WTC11 (cell line): ENCODE measurements around the gene GABRP. TPM values are rescaled to one million over a fixed set of nuclear protein-coding genes. Genes with fewer than 3 reads are reported as not detected.

Source experiments
- ATAC-seq: fragments of 200-7000 bp; cut with Tn5 transposase; 2 replicates; pipeline ENCODE4 v1.10.0; 2021; ENCODE audit warnings: mild to moderate bottlenecking, moderate library complexity
- CTCF ChIA-PET: fragments of 300-600 bp; sonication (Branson Sonifier 250); formaldehyde crosslinking; loops from one replicate; lab custom pipeline; 2021; ENCODE audit warnings: antibody characterized with exemption; lab: Charles Lee
- POLR2A ChIA-PET: fragments of 350-600 bp; sonication (Branson Sonifier 250); formaldehyde crosslinking; loops from one replicate; lab custom pipeline; 2021; ENCODE audit warnings: antibody characterized with exemption; lab: Charles Lee
- DNase-seq: peaks from one replicate; pipeline ENCODE4 v3.0.0; 2021; ENCODE audit warnings: low spot score
- H3K27ac Mint-ChIP-seq: 2 replicates; pipeline ENCODE4 v1.8.0; 2021; ENCODE audit warnings: mixed read lengths
- H3K27me3 Mint-ChIP-seq: 2 replicates; pipeline ENCODE4 v1.8.0; 2021; ENCODE audit warnings: low read depth, mild to moderate bottlenecking, moderate library complexity, mixed read lengths
- H3K36me3 Mint-ChIP-seq: 2 replicates; pipeline ENCODE4 v1.8.0; 2021; ENCODE audit warnings: mixed read lengths
- H3K4me1 Mint-ChIP-seq: 2 replicates; pipeline ENCODE4 v1.8.0; 2022; ENCODE audit warnings: mixed read lengths
- H3K4me3 Mint-ChIP-seq: 2 replicates; pipeline ENCODE4 v1.8.0; 2021; ENCODE audit warnings: mild to moderate bottlenecking, moderate library complexity, mixed read lengths
- H3K9me3 Mint-ChIP-seq: 2 replicates; pipeline ENCODE4 v1.8.0; 2021; ENCODE audit warnings: mixed read lengths
- CDX4 ChIP-seq: fragments of 250-450 bp; sonication (Bioruptor Pico); IDR thresholded peaks from 2 replicates; pipeline ENCODE4 v1.9.0; 2021; ENCODE audit warnings: moderate library complexity, mild to moderate bottlenecking, inconsistent platforms, borderline replicate concordance
- CTCF ChIP-seq: fragments of 200-600 bp; IDR thresholded peaks from 2 replicates; pipeline ENCODE4 v1.8.0; 2022; ENCODE audit warnings: antibody characterized with exemption
- E2F1 ChIP-seq: sonication (generic); formaldehyde crosslinking; IDR thresholded peaks from 2 replicates; pipeline ENCODE4 v1.8.0; 2022; ENCODE audit warnings: mild to moderate bottlenecking, missing genetic modification reagents
- ELF4 ChIP-seq: sonication (generic); formaldehyde crosslinking; IDR thresholded peaks from 2 replicates; pipeline ENCODE4 v1.8.1; 2022; ENCODE audit warnings: low read depth, mild to moderate bottlenecking, moderate library complexity, missing genetic modification reagents
- FOXJ3 ChIP-seq: sonication (generic); formaldehyde crosslinking; IDR thresholded peaks from 2 replicates; pipeline ENCODE4 v1.9.0; 2021; ENCODE audit warnings: missing genetic modification reagents, mild to moderate bottlenecking, borderline replicate concordance
- NR3C1 ChIP-seq: sonication (generic); formaldehyde crosslinking; conservative IDR thresholded peaks from 2 replicates; pipeline ENCODE4 v1.8.1; 2023; ENCODE audit warnings: low read depth, mild to moderate bottlenecking, missing genetic modification reagents
- OVOL2 ChIP-seq: fragments of 250-450 bp; sonication (Bioruptor Pico); IDR thresholded peaks from 2 replicates; pipeline ENCODE4 v1.9.0; 2021; ENCODE audit warnings: mild to moderate bottlenecking, borderline replicate concordance
- PRRX2 ChIP-seq: fragments of 250-450 bp; sonication (Bioruptor Pico); IDR thresholded peaks from 2 replicates; pipeline ENCODE4 v1.8.0; 2021; ENCODE audit warnings: mild to moderate bottlenecking
- SMAD3 ChIP-seq: sonication (generic); formaldehyde crosslinking; IDR thresholded peaks from 2 replicates; pipeline ENCODE4 v1.8.0; 2022; ENCODE audit warnings: missing genetic modification reagents, mild to moderate bottlenecking, borderline replicate concordance
- SMAD4 ChIP-seq: sonication (generic); formaldehyde crosslinking; IDR thresholded peaks from 2 replicates; pipeline ENCODE4 v1.8.0; 2022; ENCODE audit warnings: mild to moderate bottlenecking, missing genetic modification reagents
- STAT6 ChIP-seq: sonication (generic); formaldehyde crosslinking; conservative IDR thresholded peaks from 2 replicates; pipeline ENCODE4 v1.8.1; 2023; ENCODE audit warnings: mild to moderate bottlenecking, low read depth, missing genetic modification reagents, moderate library complexity
- TCF7 ChIP-seq: sonication (generic); formaldehyde crosslinking; IDR thresholded peaks from 2 replicates; pipeline ENCODE4 v1.8.0; 2022; ENCODE audit warnings: mild to moderate bottlenecking, low read depth, missing genetic modification reagents, moderate library complexity
- ZNF219 ChIP-seq: sonication (generic); formaldehyde crosslinking; IDR thresholded peaks from 2 replicates; pipeline ENCODE4 v1.8.0; 2023; ENCODE audit warnings: missing genetic modification reagents, mild to moderate bottlenecking, borderline replicate concordance
- total RNA-seq: library from RNA; stranded (reverse); gene quantifications from 3 replicates; pipeline ENCODE4 v1.2.3, GENCODE V29; 2021
- TF ChIP-seq, protein P1 (sequence below): sonication (generic); formaldehyde crosslinking; IDR thresholded peaks from 2 replicates; pipeline ENCODE4 v1.8.1; 2023; ENCODE audit warnings: mild to moderate bottlenecking, missing genetic modification reagents
- TF ChIP-seq, protein P2 (sequence below): sonication (generic); formaldehyde crosslinking; IDR thresholded peaks from 2 replicates; pipeline ENCODE4 v1.8.1; 2023; ENCODE audit warnings: mild to moderate bottlenecking, missing genetic modification reagents
- TF ChIP-seq, protein P3 (sequence below): sonication (generic); formaldehyde crosslinking; IDR thresholded peaks from 2 replicates; pipeline ENCODE4 v1.8.1; 2023; ENCODE audit warnings: mild to moderate bottlenecking, missing genetic modification reagents, borderline replicate concordance
- TF ChIP-seq, protein P4 (sequence below): sonication (generic); formaldehyde crosslinking; IDR thresholded peaks from 2 replicates; pipeline ENCODE4 v1.8.1; 2022; ENCODE audit warnings: mild to moderate bottlenecking, moderate library complexity, missing genetic modification reagents

GABRP gene
- total RNA-seq, 1 experiment from 2014 or later = 4.8 TPM

- DNase-seq (no peak), ATAC-seq (no peak)
- no peak overlapping the region for H3K27ac Mint-ChIP-seq
- ChIA-PET CTCF (interaction anchor here (1.2 kb wide), 1 partner anchor 10 kb away, joined by 4 read pairs; no protein-coding TSS in a partner anchor), POLR2A (no interaction called here)
- TF ChIP-seq SMAD4 (CRISPR knock-in tag) (no peak), NR3C1 (CRISPR knock-in tag) (no peak), CTCF (no peak), FOXJ3 (no peak), PRRX2 (CRISPR knock-in tag) (no peak), TCF7 (no peak), E2F1 (CRISPR knock-in tag) (no peak), CDX4 (CRISPR knock-in tag) (no peak), ELF4 (CRISPR knock-in tag) (no peak), ZNF219 (no peak), STAT6 (CRISPR knock-in tag) (no peak), OVOL2 (CRISPR knock-in tag) (no peak), SMAD3 (CRISPR knock-in tag) (no peak)
- TF ChIP-seq, protein P1, sequence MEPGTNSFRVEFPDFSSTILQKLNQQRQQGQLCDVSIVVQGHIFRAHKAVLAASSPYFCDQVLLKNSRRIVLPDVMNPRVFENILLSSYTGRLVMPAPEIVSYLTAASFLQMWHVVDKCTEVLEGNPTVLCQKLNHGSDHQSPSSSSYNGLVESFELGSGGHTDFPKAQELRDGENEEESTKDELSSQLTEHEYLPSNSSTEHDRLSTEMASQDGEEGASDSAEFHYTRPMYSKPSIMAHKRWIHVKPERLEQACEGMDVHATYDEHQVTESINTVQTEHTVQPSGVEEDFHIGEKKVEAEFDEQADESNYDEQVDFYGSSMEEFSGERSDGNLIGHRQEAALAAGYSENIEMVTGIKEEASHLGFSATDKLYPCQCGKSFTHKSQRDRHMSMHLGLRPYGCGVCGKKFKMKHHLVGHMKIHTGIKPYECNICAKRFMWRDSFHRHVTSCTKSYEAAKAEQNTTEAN = no peak
- TF ChIP-seq, protein P2, sequence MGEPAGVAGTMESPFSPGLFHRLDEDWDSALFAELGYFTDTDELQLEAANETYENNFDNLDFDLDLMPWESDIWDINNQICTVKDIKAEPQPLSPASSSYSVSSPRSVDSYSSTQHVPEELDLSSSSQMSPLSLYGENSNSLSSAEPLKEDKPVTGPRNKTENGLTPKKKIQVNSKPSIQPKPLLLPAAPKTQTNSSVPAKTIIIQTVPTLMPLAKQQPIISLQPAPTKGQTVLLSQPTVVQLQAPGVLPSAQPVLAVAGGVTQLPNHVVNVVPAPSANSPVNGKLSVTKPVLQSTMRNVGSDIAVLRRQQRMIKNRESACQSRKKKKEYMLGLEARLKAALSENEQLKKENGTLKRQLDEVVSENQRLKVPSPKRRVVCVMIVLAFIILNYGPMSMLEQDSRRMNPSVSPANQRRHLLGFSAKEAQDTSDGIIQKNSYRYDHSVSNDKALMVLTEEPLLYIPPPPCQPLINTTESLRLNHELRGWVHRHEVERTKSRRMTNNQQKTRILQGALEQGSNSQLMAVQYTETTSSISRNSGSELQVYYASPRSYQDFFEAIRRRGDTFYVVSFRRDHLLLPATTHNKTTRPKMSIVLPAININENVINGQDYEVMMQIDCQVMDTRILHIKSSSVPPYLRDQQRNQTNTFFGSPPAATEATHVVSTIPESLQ (CRISPR knock-in tag) = no peak
- TF ChIP-seq, protein P3, sequence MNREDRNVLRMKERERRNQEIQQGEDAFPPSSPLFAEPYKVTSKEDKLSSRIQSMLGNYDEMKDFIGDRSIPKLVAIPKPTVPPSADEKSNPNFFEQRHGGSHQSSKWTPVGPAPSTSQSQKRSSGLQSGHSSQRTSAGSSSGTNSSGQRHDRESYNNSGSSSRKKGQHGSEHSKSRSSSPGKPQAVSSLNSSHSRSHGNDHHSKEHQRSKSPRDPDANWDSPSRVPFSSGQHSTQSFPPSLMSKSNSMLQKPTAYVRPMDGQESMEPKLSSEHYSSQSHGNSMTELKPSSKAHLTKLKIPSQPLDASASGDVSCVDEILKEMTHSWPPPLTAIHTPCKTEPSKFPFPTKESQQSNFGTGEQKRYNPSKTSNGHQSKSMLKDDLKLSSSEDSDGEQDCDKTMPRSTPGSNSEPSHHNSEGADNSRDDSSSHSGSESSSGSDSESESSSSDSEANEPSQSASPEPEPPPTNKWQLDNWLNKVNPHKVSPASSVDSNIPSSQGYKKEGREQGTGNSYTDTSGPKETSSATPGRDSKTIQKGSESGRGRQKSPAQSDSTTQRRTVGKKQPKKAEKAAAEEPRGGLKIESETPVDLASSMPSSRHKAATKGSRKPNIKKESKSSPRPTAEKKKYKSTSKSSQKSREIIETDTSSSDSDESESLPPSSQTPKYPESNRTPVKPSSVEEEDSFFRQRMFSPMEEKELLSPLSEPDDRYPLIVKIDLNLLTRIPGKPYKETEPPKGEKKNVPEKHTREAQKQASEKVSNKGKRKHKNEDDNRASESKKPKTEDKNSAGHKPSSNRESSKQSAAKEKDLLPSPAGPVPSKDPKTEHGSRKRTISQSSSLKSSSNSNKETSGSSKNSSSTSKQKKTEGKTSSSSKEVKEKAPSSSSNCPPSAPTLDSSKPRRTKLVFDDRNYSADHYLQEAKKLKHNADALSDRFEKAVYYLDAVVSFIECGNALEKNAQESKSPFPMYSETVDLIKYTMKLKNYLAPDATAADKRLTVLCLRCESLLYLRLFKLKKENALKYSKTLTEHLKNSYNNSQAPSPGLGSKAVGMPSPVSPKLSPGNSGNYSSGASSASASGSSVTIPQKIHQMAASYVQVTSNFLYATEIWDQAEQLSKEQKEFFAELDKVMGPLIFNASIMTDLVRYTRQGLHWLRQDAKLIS (CRISPR knock-in tag) = no peak
- TF ChIP-seq, protein P4, sequence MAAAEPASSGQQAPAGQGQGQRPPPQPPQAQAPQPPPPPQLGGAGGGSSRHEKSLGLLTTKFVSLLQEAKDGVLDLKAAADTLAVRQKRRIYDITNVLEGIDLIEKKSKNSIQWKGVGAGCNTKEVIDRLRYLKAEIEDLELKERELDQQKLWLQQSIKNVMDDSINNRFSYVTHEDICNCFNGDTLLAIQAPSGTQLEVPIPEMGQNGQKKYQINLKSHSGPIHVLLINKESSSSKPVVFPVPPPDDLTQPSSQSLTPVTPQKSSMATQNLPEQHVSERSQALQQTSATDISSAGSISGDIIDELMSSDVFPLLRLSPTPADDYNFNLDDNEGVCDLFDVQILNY (CRISPR knock-in tag) = no peak
- peaks cover 23% of the 10 kb centered on the region for H3K9me3 Mint-ChIP-seq
- no peaks in the 10 kb centered on the region for H3K27me3 Mint-ChIP-seq
- H3K36me3 Mint-ChIP-seq = peaks cover under 1% of the 10 kb centered on the region
- no peak overlapping the region for H3K4me3 Mint-ChIP-seq
- H3K4me1 Mint-ChIP-seq = no peaks in the 10 kb centered on the region
These were observed 36.3 kb downstream of the GABRP start for GRCh38 chr5:170819824-170820223.
